Central memory CD4-positive, alpha-beta T cell (primary cell): Measurements from ENCODE around the gene SIRT6.
"Not testable (repeated sequence)": the region's sequence is repeated elsewhere in the genome, so short reads cannot be mapped to it uniquely, and the experiment has no call there.

Source experiments
- DNase-seq: peaks from one replicate; pipeline ENCODE4 v3.0.0; 2022

SIRT6 gene

DNA sequence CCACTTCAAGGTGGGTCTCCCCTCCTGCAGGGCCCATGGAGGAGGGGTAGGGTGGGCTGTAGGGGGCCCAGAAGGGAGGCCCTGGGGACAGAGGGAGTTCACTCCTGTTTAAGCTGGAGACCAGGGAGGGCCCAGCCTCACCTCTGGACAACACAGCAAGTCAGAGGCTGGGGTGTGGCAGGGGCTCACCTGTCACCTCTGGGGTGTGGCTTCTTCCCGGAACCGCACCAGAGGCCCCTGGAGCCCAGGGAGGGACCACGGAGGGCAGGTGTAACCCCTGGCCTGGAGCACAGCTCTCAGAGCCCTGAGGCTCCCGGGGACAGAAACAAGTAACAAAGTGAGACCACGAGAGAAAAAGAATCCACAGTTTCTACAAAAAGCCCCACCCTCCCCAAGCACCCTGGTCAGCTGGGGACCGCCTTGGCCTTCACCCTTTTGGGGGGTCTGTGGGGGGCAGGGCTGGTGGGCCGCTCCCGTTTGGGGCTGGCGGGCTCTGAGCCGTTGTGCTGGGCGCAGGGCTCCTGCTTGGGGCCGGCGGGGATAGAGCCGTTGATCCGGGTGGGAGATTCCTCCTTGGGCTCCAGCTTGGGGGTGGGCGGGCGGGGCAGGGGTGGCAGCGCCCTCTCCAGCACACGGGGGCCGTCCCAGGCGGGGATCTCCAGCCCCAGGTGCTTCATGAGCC, 8.0 kb downstream of the SIRT6 start:
- DNase-seq: no peak

DNA sequence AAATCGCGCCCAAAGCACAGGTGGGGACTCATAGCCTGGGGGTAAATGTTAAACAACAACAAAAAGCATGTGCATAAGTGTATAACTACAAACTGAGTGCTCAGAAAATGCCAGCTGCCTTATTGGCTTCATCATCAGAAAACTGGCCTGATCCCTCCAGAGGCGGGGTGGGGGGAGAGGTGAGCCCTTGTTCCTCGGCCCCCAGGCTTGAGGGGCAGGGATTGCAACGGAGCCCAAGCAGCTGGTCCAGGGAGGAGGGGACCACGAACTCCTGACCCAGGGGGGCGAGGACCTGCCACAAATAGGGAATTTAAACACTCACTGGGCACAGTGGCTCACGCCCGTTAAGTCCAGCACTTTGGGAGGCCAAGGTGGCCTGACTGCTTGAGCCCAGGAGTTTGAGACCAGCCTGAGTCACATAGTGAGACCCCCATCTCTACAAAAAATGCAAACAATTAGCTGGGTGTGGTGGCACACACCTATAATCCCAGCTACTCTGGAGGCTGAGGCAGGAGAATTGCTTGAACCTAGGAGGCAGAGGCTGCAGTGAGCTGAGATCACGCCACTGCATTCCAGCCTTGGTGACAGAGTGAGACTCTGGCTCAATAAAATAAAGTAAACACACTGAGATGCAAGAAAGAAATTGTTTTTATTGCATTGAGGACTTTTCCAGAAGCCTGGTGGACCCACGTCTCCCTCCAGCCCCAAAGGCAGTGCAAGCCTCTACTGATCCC, 8.7 kb downstream of the SIRT6 start:
- no peak for DNase-seq

DNA sequence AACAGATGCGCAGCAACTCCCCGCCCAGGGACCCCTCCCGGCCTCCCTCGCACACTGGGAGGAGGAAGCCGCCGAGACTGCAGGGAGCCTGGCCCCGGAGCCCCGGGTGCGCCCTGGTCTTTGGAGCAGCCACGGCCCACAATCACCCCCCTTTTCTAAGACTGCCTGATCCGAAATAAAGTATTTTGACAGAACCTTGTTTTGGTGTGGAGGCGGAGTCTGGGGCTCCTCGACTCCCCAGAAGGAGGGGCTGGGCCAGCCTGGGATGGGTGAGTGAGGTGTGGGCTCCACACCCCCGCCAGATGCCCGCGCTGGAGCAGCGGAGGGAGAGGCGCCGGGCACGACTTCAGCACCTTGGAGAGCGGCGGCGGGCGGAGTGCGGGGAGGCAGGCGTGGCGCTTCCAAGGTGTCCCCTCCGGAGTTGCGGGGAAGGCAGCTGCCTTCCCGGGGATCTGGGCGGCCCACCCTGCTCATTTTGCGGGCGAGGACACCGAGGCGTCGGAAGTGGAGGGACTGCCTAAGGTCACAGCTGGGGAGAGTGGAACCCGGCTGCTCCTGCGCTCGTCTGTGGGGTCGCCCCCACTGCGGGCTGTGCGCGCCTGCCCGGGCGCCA, 9.4 kb downstream of the SIRT6 start:
- DNase-seq: peak; percentile 59

DNA sequence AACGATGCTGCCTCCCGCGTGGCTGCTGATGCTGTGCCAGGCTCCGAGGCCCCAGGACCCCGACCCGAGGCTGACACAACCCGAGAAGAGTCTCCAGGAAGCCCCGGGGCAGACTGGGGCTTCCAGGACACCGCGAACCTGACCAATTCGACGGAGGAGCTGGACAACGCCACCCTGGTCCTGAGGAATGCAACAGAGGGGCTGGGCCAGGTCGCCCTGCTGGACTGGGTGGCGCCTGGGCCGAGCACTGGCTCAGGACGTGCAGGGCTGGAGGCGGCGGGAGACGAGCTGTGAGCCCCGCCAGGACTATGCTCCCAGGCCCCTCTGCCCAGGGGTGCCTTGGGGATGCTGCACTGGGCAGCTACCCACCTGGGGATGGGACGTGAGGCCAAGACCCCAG, 10.7 kb downstream of the SIRT6 start:
- DNase-seq: no peak

DNA sequence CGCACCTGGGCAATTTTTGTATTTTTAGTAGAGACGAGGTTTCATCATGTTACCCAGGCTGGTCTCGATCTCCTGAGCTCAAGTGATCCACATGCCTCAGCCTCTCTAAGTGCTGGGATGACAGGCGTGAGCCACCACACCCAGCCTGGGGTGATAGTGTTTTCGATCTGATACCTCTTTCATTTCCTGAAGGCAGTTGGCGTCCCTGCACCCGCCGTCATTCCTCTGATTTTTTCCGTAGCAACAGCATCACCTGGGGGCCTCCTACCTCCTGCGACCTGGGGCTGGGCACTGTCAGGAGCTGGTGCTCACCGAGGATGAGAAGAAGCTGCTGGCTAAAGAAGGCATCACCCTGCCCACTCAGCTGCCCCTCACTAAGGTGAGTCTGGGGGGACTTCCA, 18.1 kb downstream of the SIRT6 start:
- DNase-seq: no peak

DNA sequence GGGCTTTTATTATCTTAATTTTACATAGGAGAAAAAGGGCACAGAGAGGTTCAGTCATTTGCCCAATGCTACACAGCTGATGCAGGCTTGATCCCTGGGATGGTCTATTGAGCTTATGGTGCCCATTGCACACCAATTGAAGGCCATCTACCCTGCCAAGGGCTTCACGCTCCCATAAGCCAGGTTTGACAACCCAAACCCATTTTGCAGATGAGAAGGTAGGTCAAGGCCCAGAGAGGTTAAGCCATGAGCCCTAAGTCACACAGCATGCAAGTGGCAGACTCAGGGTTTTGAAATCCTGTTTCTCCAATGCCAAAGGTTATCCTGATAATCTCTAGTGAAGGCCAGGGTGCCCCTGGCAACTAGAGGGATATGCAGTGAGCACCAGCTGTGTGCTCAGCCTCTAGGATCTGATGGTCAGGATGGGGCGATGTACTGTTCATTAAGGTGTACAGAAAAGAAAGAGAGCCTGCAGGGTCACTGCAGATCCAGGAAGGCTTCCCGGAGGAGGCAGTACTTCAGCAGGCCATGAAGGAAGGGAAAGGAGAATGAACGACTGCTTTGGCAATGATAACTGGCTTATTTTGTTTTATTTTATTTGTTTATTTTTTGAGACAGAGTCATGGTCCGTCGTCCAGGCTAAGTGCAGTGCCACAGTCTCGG, 20.8 kb downstream of the SIRT6 start:
- DNase-seq: no peak

DNA sequence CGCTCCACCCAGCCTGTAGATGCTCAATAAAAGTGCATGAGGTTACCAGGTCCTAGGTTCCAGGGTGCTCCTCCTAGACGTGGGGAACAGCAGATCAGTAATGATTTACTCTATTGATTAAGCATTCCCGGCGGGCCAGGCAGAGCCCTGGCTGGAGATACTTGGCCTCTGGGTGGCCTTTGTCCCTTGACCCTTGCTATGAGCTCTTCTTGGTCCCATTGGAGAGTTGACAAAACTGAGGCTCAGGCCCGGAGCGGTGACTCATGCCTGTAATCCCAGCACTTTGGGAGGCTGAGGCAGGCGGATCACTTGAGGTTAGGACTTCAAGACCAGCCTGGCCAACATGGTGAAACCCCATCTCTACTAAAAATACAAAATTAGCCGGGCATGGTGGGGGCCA, 24.4 kb downstream of the SIRT6 start:
- not testable (repeated sequence) for DNase-seq

DNA sequence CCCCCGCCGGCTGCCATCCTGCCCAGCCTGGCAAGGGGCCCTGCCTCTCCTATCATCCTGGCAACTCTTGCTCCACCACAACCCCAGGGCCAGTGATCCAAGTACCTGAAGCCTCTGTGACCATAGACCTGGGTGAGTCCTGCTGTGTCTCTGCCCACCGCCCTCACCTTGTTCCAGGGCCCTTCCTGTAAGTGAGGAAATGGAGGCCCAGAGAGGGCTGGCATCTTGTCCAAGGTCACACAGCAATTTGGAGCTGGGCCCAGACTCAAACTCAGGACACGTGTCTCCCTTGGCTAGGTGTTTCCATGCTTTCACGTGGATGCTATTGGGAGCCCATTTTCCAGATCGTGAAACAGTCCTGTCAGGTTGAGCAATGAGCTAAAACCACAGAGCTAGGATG, 25.2 kb downstream of the SIRT6 start:
- no peak for DNase-seq

DNA sequence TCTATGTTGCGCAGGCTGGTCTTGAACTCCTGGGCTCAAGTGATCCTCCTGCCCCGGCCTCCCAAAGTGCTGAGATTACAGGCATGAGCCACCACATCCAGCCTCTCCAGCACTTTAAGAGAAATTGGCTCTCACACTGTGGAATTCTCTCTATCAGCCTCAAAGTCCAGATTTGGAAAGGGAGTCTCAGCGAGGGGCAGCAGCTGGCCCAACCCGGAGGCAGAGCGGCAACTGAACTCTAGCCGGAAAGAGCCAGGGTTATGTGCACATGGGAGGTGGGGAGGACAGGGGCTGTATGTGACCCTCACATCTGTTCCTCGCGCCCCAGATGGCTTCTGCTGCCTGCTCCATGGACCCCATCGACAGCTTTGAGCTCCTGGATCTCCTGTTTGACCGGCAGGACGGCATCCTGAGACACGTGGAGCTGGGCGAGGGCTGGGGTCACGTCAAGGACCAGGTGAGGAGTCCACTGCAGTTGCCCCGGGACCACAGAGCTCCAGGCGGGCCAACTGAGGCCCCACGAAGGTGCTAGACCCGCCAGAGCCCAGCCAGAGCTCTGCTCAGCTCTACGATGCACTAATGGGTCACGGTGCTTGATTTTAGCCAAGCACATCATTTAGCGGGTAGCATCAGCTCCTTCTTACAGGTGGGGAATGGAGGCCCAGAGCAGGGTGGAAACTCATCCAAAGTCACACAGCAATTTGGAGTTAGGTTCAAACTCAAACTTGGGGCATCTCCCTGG, 27.6 kb downstream of the SIRT6 start:
- no peak for DNase-seq

DNA sequence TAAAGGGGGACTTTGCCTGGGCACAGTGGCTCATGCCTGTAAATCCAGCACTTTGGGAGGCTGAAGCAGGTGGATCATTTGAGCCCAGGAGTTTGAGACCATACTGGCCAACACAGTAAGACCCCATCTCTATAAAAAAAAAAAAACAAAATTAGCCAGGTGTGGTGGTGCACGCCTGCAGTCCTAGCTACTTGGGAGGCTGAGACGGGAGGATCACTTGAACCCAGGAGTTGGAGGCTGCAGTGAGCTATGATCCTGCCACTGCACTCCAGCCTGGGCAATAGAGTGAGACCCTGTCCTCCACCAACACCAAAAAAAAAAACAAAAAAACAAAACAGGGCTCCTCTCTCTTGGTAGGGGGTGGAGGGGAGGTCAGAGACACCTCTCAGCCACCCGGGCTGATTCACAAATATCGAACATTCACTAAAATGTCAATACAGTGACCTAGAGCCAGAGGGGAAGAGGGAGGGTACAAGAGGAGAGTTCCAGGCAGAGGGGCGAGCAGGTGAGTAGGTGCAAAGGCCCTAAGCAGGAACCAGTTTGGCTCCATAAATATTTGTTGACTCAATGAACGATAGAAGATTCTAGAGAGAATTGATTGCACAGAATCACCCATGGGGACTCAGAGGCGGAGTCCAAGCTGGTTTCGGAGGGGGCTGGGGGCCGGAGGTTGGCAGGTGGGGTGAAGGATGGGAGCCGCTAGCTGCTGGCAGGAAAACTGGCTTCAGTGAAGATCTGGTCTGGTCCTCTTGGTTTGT, 29.9 kb downstream of the SIRT6 start:
- DNase-seq: no peak

DNA sequence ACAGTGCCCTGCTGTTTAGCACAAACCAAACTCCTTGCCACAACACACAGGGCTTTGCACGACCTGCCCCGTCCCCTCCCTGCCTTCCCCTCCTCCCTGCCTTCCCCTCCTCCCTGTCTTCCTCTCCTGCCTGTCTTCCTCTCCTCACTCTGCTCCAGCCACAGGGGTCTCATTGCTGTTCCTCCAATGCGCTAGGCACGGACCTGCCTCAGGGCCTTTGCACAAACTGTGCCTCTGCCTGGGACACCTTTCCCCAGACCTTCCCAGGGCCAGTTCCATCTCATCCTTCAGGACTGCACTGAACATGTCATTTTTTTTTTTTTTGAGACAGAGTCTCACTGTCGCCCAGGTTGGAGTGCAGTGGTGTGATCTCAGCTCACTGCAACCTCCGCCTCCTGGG, 30.7 kb downstream of the SIRT6 start:
- DNase-seq: no peak

DNA sequence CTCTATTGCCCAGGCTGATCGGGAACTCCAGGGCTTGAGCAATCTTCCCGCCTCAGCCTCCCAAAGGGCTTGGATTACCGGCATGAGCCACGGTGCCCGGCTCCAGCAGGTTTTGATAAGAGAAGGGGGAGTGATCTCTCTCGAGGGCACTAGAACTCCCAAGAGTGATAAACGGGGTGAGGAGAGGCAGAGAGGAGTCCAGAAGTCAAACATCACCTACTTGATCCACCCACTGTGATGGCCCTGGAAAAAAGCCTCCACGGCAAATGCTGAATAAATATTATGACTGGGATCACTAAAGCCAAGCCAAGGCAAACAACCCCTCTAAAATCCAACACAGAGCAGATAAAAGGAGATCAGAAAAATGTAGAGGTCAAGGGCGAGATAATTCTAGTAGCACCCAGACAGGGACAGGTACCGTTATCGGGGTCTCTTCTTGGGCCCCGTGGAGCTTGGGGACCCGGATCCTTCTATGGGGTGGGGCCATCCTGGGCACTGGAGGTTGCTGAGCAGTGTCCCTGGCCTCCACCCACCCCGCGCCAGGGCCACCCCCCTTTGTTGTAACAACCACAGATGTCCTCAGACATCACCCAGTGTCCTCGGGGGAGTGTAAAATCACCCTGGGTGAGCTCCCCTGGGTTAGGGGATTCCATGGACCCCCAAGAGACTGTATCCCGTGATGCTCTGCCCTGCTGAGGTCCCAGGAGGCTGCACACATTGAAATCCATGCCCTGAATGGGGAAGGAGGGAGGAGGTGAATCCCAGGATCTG, 32.7 kb downstream of the SIRT6 start:
- no peak for DNase-seq

DNA sequence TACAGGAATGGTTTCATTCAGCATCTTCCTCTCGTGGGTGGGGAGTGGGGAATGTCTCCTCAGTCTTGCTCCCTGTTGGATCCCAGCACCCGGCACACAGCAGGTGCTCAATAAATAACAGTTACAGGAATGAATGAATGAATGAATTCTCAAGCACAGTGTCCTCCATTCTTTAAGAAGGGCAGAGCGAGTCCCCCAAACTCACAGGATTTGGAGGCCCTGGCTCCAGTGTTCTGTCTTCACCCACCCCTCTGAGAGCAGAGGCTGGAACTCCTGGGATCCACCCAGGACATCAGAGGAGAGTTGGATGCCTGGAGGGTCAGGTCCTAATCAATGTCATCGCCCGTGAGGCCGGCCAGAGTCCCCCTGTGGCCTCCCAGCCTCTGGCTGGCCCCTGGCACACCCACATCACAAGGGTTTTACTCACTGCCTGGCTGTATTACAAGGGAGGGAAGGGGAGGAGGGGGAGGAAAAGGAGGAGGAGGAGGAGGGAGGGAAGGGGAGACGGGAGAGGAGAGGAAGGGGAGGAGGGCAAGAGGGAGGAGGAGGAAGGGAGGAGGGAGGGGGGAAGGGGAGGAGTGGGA, 37.6 kb downstream of the SIRT6 start:
- no peak for DNase-seq

DNA sequence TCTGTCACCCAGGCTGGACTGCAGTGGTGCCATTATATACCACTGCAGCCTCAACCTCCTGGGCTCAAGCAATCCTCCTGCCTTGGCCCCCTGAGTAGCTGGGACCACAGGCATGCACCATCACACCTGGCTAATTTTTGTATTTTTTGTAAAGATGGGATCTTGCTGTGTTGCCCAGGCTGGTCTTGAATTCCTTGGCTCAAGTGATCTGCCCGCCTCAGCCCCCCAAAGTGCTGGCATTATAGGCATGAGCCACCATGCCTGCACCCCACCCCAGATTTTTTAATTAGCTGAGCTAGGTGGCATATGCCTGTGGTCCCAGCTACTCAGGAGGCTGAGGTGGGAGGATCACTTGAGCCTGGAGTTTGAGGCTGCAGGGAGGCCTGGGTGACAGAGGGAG, 39.4 kb downstream of the SIRT6 start:
- DNase-seq: not testable (repeated sequence)

DNA sequence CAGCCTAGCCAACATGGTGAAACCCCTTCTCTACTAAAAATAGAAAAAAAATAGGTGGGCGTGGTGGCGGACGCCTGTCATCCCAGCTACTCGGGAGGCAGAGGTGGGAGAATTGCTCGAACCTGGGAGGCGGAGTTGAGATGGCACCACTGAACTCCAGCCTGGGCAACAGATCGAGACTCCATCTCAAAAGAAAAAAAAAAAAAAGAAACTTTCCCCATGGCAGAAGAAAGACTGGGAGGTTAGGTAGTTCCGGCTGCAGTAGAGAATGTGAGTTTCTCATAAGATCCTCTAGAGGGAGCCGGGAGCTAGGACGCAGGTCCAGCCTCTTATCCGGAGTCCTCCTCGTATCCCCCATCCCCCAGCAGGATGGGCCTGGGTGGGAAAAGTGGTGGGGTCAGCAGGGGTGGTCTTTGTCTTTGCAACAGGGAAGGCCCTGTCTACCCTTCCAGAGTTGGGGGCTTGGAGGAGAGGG, 42.1 kb downstream of the SIRT6 start:
- DNase-seq: no peak

DNA sequence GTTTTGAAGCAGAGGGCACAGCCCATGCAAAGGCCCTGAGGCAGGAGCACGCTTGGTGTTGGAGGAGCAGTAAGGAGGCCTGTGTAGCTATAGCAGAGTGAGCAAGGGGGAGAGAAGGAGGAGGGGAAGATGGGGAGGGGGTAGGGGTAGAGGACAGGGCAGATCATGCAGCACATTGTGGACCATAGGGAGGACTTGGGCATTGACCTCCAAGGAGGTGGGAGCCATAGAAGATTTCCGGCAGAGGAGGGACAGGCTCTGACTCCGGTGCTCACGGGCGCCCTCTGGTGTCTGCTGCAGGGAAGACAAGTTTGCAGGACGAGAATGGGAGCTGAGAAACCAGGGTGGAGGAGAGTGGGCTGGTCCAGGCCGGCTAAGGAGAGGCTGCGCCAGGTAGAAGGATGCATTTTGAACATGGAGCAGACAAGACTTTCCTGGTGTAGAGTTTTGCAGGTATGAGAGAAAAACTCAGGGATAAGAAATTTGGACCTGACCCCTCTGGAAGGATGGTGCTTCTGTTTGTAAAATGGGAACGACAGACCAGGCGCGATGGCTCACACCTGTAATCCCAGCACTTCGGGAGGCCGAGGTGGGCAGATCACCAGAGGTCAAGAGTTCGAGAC, 42.6 kb downstream of the SIRT6 start:
- peak; percentile 69 for DNase-seq

DNA sequence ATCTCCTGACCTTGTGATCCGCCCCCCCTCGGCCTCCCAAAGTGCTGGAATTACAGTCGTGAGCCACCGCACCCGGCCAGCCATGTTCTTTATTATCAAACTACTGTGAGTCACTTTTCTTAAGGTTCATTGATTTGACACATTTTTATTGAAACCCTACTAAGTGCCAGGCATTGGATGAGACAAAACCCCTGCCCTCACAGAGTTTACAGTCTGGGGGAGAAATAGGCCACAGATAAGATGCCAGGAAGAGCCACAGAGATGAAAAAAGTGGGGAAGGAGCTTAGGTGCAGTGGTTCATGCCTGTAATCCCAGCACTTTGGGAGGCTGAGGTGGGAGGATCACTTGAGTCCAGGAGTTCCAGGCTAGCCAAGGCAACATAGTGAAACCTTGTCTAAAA, 43.9 kb downstream of the SIRT6 start:
- DNase-seq: no peak

DNA sequence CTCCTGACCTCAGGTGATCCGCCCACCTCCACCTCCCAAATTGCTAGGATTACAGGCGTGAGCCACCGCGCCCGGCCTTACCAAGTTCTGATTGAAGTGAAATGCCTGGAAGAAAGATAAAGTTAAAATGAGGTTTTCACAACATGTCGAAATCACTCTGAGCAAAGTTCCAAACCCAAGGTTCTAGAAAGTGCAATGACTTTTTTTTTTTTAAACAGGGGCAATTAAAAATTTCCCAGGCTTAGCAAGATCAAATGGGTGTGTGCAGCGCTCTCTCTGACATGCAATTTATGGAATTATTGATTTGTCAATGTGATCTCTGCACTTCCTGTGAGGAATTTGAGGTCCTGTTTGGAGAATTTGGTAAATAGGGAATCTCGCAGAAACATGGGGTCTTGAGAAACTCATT, 45.7 kb downstream of the SIRT6 start:
- no peak for DNase-seq

DNA sequence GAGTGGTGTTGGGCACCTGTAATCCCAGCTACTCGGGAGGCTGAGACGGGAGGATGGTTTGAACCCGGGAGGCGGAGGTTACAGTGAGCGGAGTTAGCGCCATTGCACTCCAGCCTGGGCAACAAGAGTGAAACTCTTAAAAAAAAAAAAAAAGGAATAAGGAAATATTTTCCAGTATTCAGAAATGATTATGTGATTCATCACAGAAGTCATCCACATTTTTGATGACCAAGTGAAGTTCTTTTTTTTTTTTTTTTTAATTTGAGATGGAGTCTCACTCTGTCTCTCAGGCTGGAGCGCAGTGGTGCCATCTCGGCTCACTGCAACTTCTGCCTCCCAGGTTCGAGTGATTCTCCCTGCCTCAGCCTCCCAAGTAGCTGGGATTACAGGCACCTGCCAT, 47.0 kb downstream of the SIRT6 start:
- DNase-seq: not testable (repeated sequence)

DNA sequence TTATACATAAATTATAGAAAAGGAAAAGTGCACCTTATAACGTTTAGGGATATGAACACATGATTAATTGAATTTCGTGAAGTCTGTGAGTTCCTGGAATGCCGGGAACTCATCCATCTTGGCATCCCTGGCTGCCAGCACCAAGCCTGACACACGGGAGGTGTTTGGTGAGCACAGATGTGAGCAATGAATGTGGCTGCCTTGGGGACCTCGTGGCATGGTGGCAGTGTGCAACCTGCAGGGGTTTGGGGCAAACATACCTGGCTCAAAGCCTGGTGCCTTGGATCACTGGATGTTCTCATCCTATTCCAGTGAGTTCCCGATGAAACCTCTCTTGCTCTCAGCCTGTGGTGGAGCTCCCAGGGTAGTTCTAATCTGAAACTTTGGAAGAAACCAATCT, 48.0 kb downstream of the SIRT6 start:
- DNase-seq: no peak
